Limb (tissue), 2 donors: ENCODE data around the gene MYO3B.
"Not testable (repeated sequence)": the region's sequence is repeated elsewhere in the genome, so short reads cannot be mapped to it uniquely, and the experiment has no call there.

ENCODE experiments used
- DNase-seq, 2 donors: peaks; one replicate each; pipeline ENCODE4 v3.0.0-alpha.2; 2016; ENCODE audit errors: extremely low spot score in 2 of 2

The MYO3B gene

GRCh38 chr2:170339750-170340692 is 162.1 kb downstream of the MYO3B start:
- DNase-seq, result no peak

DNA sequence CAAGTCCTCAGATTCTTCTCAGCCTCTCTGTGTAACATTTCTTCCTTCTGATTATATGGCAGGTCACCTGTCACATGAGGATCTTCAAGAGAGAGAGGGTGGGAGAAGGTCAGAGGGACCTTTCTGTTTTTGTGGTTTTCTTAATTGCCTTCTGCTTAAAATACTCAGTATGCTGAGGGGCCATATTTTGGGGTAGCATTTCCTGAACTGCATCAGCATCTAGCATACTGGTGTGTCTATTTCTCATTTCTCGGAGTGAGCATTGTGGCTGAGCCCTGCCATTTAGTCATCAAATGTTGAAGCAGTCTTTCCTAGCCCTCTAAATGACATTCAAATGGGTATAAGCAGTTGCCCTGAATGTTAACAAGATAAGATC is 162.7 kb downstream of the MYO3B start:
- DNase-seq, result no peak

GRCh38 chr2:170341684-170342623 is 164.0 kb downstream of the MYO3B start:
- DNase-seq, result no peak

GRCh38 chr2:170344663-170345346 is 166.9 kb downstream of the MYO3B start:
- no peak for DNase-seq

GRCh38 chr2:170345607-170346006 is 167.7 kb downstream of the MYO3B start:
- no peak for DNase-seq

DNA sequence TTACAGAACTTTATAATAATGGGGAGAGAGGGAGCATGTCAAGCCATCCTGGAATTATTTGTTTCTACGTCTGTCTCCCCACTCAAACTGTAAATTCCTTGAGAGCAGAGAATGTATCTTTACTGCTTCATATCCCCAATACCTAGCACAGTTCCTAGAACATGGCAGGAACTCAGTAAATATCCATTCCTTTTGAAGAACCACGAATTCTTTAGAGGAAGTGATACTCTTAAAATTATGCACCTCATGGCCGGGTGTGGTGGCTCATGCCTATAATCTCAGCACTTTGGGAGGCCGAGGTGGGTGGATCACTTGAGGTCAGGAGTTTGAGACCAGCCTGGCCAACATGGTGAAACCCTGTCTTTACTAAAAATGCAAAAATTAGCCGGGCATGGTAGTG is 171.3 kb downstream of the MYO3B start:
- DNase-seq, result not testable (repeated sequence)

GRCh38 chr2:170350929-170351826 is 173.2 kb downstream of the MYO3B start:
- DNase-seq, result no peak

DNA sequence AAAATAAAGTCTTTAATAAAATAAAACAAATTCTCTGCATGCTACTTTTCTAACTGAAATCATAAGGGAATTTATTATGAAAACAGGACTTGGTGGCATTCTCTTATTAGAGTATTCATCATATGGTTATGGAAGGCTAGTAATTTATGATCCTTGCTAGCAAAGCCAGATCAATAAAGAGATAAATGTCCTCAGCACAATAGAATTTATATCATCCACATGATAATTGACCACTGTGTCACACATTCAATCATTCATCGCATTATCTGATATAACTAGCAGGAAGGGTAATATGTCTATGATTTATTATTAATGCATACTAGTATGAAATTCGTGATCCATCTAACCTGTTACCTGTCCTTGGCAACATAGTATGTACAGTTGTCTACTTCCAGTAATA is 175.8 kb downstream of the MYO3B start:
- DNase-seq, result no peak

GRCh38 chr2:170354388-170354787 is 176.4 kb downstream of the MYO3B start:
- DNase-seq, result no peak

GRCh38 chr2:170354855-170355780 is 177.2 kb downstream of the MYO3B start:
- no peak for DNase-seq

- DNase-seq, result no peak
These were observed 181.5 kb downstream of the MYO3B start for GRCh38 chr2:170359466-170359865.

GRCh38 chr2:170360546-170361089 is 182.7 kb downstream of the MYO3B start:
- DNase-seq, result no peak

DNA sequence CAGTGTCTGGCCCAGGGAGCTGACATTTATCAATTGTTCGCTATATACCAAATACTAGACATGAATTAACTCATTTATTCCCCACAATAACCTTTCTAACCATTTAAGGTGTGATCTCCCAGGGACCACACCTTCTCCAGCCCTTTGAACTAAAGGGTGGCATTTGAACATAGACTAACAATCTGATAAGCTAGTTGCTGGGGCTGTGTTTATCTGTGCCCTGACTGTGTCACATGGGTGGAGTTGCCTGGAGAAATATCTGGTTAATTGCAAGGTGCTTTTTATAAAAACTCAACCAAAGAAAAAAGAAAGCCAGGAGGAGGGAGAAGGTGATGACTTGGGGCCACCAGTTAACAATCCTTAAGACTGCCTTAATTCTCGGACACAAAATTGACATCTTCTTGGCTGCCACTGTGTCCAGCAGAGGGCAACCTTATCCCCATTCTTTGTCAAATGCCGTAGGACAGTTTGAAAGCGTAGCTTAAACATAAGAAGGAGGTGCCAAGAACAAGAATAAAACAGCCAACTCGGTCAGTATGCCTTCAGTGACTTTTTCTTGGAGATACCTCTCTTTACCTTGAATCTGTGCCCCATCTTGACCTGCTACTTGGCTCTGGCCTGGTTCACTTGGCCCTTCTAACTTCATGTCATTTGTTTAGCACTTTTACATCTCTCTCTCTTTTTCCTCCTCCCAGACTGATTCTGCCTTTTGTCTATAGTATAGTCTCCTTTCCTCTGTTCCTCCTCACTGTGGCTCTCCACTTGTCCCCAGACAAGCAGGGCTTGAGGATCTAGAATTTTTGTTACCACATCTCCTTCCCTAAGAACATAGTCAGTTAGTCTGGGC is 183.4 kb downstream of the MYO3B start:
- DNase-seq, result peak in 1 of 2 donors; percentile 45

- DNase-seq, result no peak
These were observed 184.4 kb downstream of the MYO3B start for GRCh38 chr2:170362313-170362870.

DNA sequence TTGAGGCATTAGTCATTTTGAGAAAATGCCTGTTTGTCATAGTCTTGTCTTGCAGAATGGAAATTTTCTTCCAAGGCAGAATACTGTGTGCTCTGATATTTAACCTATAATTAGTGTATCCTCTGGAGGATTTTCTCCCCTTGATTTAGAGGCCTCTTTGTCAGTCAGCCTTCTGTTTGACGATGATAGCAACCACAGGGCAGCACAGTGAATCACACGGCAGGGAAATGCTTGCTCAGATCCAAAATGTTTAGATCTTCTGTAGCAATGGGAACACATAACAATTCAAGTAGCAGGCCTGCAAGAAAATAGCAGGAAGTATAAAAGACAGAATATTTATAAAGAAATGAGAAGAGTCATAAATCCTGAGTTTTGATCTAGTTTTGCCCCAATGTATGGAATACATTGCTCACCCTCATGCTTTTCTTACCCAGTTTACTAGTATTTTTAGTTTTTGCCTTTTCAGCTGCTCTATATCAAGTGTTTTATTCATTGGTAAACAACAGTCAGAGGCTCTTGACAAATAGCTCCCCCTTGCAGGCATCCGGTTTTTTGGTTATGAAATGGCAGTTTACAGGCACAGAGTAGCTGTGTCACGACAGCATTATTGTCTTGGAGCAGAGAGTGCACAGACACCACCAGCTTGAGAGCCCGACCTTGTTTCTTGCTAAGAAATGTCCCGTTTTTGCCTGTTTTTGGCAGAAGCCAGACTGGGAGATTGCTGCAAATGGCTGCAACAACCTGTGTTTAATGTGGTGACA is 185.1 kb downstream of the MYO3B start:
- no peak for DNase-seq

- DNase-seq, result no peak
These were observed 187.1 kb downstream of the MYO3B start for GRCh38 chr2:170365003-170365402.

DNA sequence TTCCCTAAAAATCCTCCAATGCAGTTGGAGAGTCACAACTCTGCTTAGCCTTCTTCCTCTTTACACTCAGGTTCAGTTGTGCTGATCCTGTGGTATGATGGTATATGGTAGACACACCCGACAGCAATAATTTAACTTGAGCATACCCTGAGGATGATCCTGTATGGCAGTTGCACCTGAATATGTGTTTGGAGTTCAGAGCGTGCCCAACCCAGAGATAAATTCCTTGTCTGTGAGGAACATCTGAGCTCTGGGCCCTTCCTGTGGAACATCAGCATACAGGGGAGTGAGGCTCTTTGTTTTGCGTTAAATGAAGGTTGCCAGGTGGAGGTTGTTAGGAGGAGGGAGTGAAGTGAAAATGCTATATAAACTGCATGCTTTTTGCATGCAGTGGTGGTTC is 187.7 kb downstream of the MYO3B start:
- DNase-seq, result no peak
